Gastrocnemius medialis (tissue), 4 donors: ENCODE measurements around the gene E2F8. TPM values are rescaled to one million over a fixed set of nuclear protein-coding genes. Genes with fewer than 3 reads are reported as not detected.

Experiments used
- ATAC-seq, 2 donors: fragments of 150-250 bp; one replicate each; pipeline ENCODE4 v1.9.1; 2016
- DNase-seq, 2 donors: peaks; one replicate each; pipeline ENCODE4 v3.0.0-alpha.2; 2019
- H3K27ac ChIP-seq, 4 donors: fragments of 200-600 bp; sonication (generic); 1 replicate in 1 of 4; 2 replicates in 3 of 4; pipeline ENCODE4 v1.5.1; 2016 to 2018; ENCODE audit warnings: mild to moderate bottlenecking in 2 of 4, moderate library complexity in 1 of 4
- H3K27me3 ChIP-seq, 3 donors: fragments of 200-600 bp; sonication (generic) in 2 of 3; 1 replicate in 1 of 3; 2 replicates in 2 of 3; pipeline versions ENCODE4 v1.5.1 to v1.6.0; 2016 to 2019; ENCODE audit warnings: mild to moderate bottlenecking in 1 of 3, moderate library complexity in 1 of 3
- H3K36me3 ChIP-seq, 2 donors: fragments of 200-600 bp; sonication (generic) in 1 of 2; one replicate each; pipeline ENCODE4 v1.5.1; 2017 to 2018
- H3K4me1 ChIP-seq, 2 donors: fragments of 200-600 bp; sonication (generic) in 1 of 2; one replicate each; pipeline ENCODE4 v1.5.1; 2016 to 2017; ENCODE audit warnings: mild to moderate bottlenecking in 2 of 2
- H3K4me3 ChIP-seq, 4 donors: fragments of 200-600 bp; sonication (generic) in 3 of 4; 1 replicate in 1 of 4; 2 replicates in 3 of 4; pipeline ENCODE4 v1.5.1; 2016 to 2019; ENCODE audit warnings: mild to moderate bottlenecking in 2 of 4
- H3K9me3 ChIP-seq, 3 donors: fragments of 200-600 bp; sonication (generic) in 2 of 3; 1 replicate in 1 of 3; 2 replicates in 2 of 3; pipeline ENCODE4 v1.5.1; 2016 to 2019
- CTCF ChIP-seq, 5 experiments: fragments of 450-650 bp in 3 of 5; fragments of 200-600 bp in 2 of 5; sonication (generic) in 2 of 5; IDR thresholded peaks in 4 of 5; conservative IDR thresholded peaks in 1 of 5; 1 replicate in 4 of 5; 2 replicates in 1 of 5; pipeline ENCODE4 v1.5.1; 2016 to 2019; ENCODE audit warnings: antibody characterized with exemption in 5 of 5, mild to moderate bottlenecking in 3 of 5, moderate library complexity in 3 of 5
- POLR2A ChIP-seq, 2 donors: fragments of 450-650 bp; IDR thresholded peaks; one replicate each; pipeline ENCODE4 v1.6.1; 2017; ENCODE audit warnings: antibody characterized with exemption in 2 of 2, mild to moderate bottlenecking in 2 of 2, moderate library complexity in 2 of 2
- in situ Hi-C, 4 donors: fragments of 200-750 bp; cut with MboI; loops; one replicate each; pipeline versions ENCODE4 v1.15.0 to v1.8.0; 2017; ENCODE audit warnings: low sequenced_read_pairs in 4 of 4
- intact Hi-C: fragments of 100-400 bp; cut with DNase I; formaldehyde crosslinking; loops from one replicate; pipeline ENCODE4 v1.15.1; 2023; ENCODE audit warnings: low total_unique reads
- total RNA-seq, 4 donors: library from RNA; depleted of rRNA; stranded (reverse); fragments of >200 nt; gene quantifications; one replicate each; pipeline versions ENCODE4 v1.1.0 to v1.2.3, GENCODE V29; 2016

The E2F8 gene
- total RNA-seq, 4 donors from 2014 or later, result 0.39 to 0.80 (median 0.78) TPM; not detected in 1

- in situ Hi-C loops (no loop called here), intact Hi-C loops (loop anchor here (5.0 kb wide), 1 partner anchor 126 kb away; the partner anchor contains the start of gene ZDHHC13)
- no peak overlapping the region for H3K27ac ChIP-seq
- no peaks in the 10 kb centered on the region for H3K9me3 ChIP-seq
- no peak for TF ChIP-seq POLR2A (IDR thresholded peaks at IDR 0.05)
- ATAC-seq (no peak), DNase-seq (no peak)
- H3K36me3 ChIP-seq, result no peaks in the 10 kb centered on the region
- H3K4me3 ChIP-seq, result no peak overlapping the region
- peaks cover 19 to 24% of the 10 kb centered on the region in 2 donors for H3K4me1 ChIP-seq
- peaks cover 15 to 22% (median 17%) of the 10 kb centered on the region in 3 donors for H3K27me3 ChIP-seq
Measured at GRCh38 chr11:19243143-19243542, 2.4 kb upstream of the E2F8 start.

- ATAC-seq, result no peak
- intact Hi-C loops, result loop anchor here (5.0 kb wide), 1 partner anchor 125 kb away; the partner anchor contains the start of gene ZDHHC13
- no peak overlapping the region for H3K27ac ChIP-seq
Measured at GRCh38 chr11:19242179-19242932, 1.6 kb upstream of the E2F8 start.

GRCh38 chr11:19241260-19242178 lies 774 bp upstream of the E2F8 start:
- Histone ChIP-seq H3K36me3 (no peaks in the 10 kb centered on the region), H3K4me3 (peak overlapping the region; percentile 63 to 76 (median 68)), H3K27ac (no peak overlapping the region), H3K27me3 (peaks cover 15 to 22% (median 17%) of the 10 kb centered on the region in 3 donors), H3K4me1 (peaks cover 35 to 37% of the 10 kb centered on the region in 2 donors), H3K9me3 (no peaks in the 10 kb centered on the region)
- intact Hi-C loops, result loop anchor here (5.0 kb wide), 1 partner anchor 124 kb away; the partner anchor contains the start of gene ZDHHC13
- TF ChIP-seq POLR2A (IDR thresholded peaks at IDR 0.05) (no peak), CTCF (IDR thresholded peaks at IDR 0.05 in 4 of 5, conservative IDR thresholded peaks at IDR 0.05 in 1 of 5) (no peak)
- DNase-seq, result no peak
- in situ Hi-C loops, result no loop called here
- ATAC-seq, result no peak

More at GRCh38 chr11:19242179-19242932, 1.6 kb upstream of the E2F8 start:
- H3K36me3 ChIP-seq, result no peaks in the 10 kb centered on the region
- TF ChIP-seq POLR2A (IDR thresholded peaks at IDR 0.05) (no peak), CTCF (IDR thresholded peaks at IDR 0.05 in 4 of 5, conservative IDR thresholded peaks at IDR 0.05 in 1 of 5) (no peak)
- peak overlapping the region; percentile 63 to 76 (median 68) for H3K4me3 ChIP-seq
- H3K9me3 ChIP-seq, result no peaks in the 10 kb centered on the region
- in situ Hi-C loops, result no loop called here
- peaks cover 15 to 22% (median 17%) of the 10 kb centered on the region in 3 donors for H3K27me3 ChIP-seq
- no peak for DNase-seq
- H3K4me1 ChIP-seq, result peaks cover 27 to 30% of the 10 kb centered on the region in 2 donors

GRCh38 chr11:19239039-19239438 lies 1.7 kb downstream of the E2F8 start:
- intact Hi-C loops (no loop called here), in situ Hi-C loops (no loop called here)
- DNase-seq, result no peak
- Histone ChIP-seq H3K9me3 (no peaks in the 10 kb centered on the region), H3K27ac (peak overlapping the region; percentile 71 to 88 (median 74)), H3K27me3 (peaks cover 15 to 22% (median 17%) of the 10 kb centered on the region in 3 donors), H3K36me3 (no peaks in the 10 kb centered on the region), H3K4me3 (no peak overlapping the region), H3K4me1 (peaks cover 48 to 54% of the 10 kb centered on the region in 2 donors)
- TF ChIP-seq POLR2A (IDR thresholded peaks at IDR 0.05) (no peak), CTCF (IDR thresholded peaks at IDR 0.05 in 4 of 5, conservative IDR thresholded peaks at IDR 0.05 in 1 of 5) (no peak)
- ATAC-seq, result no peak
